NCI-H345 treated with DMSO at 0.1 percent for 48 hours (cell line): ENCODE results near the gene MACROH2A1.

Experiments
- DNase-seq: peaks from one replicate; lab custom pipeline; 2025; ENCODE audit not compliant: unreplicated experiment; lab: John Stamatoyannopoulos, UW

MACROH2A1 gene

GRCh38 chr5:135295852-135296251 lies 103.2 kb downstream of the MACROH2A1 start:
- no peak for DNase-seq

- DNase-seq: no peak
Measured at GRCh38 chr5:135294793-135295192, 104.2 kb downstream of the MACROH2A1 start.

- DNase-seq: no peak
Measured at GRCh38 chr5:135289651-135290050, 109.4 kb downstream of the MACROH2A1 start.

DNA sequence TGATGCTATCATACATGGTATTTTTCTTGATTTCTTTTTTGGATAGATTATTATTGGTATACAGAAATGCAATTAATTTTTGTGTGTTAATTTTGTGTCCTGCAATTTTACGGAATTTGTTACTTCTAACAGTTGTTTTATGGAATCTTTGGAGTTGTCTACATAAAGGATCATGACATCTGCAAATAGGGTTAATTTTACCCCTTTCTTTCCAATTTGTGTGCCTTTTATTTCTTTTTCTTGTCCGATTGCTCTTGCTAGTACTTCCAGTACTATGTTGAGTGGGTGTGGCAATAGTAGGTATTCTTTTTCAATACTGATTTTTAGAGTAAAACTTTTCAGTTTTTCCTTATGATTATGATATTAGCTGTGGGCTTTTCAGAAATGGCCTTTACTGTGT lies 111.5 kb downstream of the MACROH2A1 start:
- no peak for DNase-seq
